T-helper 2 cell (primary cell): ENCODE measurements around the gene TRIM2.

Experiments
- DNase-seq, 5 experiments: peaks; one replicate each; pipeline versions ENCODE4 v3.0.0 to v3.0.0-alpha.2; 2012 to 2022

TRIM2 gene

GRCh38 chr4:153281476-153281875 is 77.2 kb downstream of the TRIM2 start:
- DNase-seq: no peak

- DNase-seq: no peak
These were observed 77.8 kb downstream of the TRIM2 start for GRCh38 chr4:153282023-153282422.

- no peak for DNase-seq
These were observed 79.0 kb downstream of the TRIM2 start for GRCh38 chr4:153283260-153283659.

GRCh38 chr4:153290134-153290533 is 85.9 kb downstream of the TRIM2 start:
- DNase-seq: no peak

GRCh38 chr4:153291562-153291961 is 87.3 kb downstream of the TRIM2 start:
- DNase-seq: no peak

- no peak for DNase-seq
These were observed 88.9 kb downstream of the TRIM2 start for GRCh38 chr4:153292897-153293741.

GRCh38 chr4:153293742-153294057 is 89.5 kb downstream of the TRIM2 start:
- peak in 1 of 5 experiments; percentile 75 for DNase-seq

GRCh38 chr4:153294631-153295030 is 90.4 kb downstream of the TRIM2 start:
- DNase-seq: no peak

GRCh38 chr4:153295131-153295755 is 91.0 kb downstream of the TRIM2 start:
- DNase-seq: no peak

GRCh38 chr4:153296040-153296823 is 92.0 kb downstream of the TRIM2 start:
- DNase-seq: no peak

- DNase-seq: no peak
These were observed 92.9 kb downstream of the TRIM2 start for GRCh38 chr4:153297116-153297515.

GRCh38 chr4:153310793-153311192 is 106.5 kb downstream of the TRIM2 start:
- no peak for DNase-seq

GRCh38 chr4:153314915-153315314 is 110.7 kb downstream of the TRIM2 start:
- no peak for DNase-seq

- DNase-seq: peak in 1 of 5 experiments; percentile 43
These were observed 114.6 kb downstream of the TRIM2 start for GRCh38 chr4:153318696-153319320.

- no peak for DNase-seq
These were observed 118.5 kb downstream of the TRIM2 start for GRCh38 chr4:153322791-153323190.

- no peak for DNase-seq
These were observed 119.8 kb downstream of the TRIM2 start for GRCh38 chr4:153324046-153324445.

- no peak for DNase-seq
These were observed 121.3 kb downstream of the TRIM2 start for GRCh38 chr4:153325558-153325957.

GRCh38 chr4:153326513-153326912 is 122.3 kb downstream of the TRIM2 start:
- no peak for DNase-seq

GRCh38 chr4:153327247-153327646 is 123.0 kb downstream of the TRIM2 start:
- DNase-seq: no peak

GRCh38 chr4:153332936-153333335 is 128.7 kb downstream of the TRIM2 start:
- no peak for DNase-seq

- no peak for DNase-seq
These were observed 129.6 kb downstream of the TRIM2 start for GRCh38 chr4:153333874-153334273.

- no peak for DNase-seq
These were observed 131.4 kb downstream of the TRIM2 start for GRCh38 chr4:153335665-153336064.

GRCh38 chr4:153337686-153338085 is 133.4 kb downstream of the TRIM2 start:
- DNase-seq: no peak
